ENCODE data around the gene ADARB2.

DNA sequence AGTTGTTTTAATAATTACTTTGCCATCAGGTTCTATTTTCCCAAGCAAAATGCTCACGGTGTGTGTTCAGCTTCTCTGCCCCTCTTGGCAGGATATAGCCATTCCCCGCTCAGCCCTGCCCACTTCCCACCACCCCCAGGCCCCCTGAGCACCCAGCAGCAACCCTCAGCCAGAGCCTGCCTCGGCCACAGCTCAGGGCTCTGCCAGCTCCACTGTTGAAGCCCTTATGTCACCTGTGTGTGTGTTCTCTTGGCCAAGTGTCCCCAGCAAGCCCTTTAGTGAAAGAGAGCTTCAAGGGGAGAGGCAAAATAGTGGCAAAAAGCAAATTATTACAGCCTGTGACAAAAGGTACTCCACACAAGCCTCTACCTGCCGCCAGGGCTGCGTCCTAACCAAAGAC lies 275.3 kb downstream of the ADARB2 start:
- TF ChIP-seq, protein P1, sequence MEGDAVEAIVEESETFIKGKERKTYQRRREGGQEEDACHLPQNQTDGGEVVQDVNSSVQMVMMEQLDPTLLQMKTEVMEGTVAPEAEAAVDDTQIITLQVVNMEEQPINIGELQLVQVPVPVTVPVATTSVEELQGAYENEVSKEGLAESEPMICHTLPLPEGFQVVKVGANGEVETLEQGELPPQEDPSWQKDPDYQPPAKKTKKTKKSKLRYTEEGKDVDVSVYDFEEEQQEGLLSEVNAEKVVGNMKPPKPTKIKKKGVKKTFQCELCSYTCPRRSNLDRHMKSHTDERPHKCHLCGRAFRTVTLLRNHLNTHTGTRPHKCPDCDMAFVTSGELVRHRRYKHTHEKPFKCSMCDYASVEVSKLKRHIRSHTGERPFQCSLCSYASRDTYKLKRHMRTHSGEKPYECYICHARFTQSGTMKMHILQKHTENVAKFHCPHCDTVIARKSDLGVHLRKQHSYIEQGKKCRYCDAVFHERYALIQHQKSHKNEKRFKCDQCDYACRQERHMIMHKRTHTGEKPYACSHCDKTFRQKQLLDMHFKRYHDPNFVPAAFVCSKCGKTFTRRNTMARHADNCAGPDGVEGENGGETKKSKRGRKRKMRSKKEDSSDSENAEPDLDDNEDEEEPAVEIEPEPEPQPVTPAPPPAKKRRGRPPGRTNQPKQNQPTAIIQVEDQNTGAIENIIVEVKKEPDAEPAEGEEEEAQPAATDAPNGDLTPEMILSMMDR (IDR thresholded peaks at IDR 0.05) = no peak
- no peak for TF ChIP-seq POLR2A (IDR thresholded peaks at IDR 0.05)
